NCI-H69 (cell line): ENCODE measurements around the gene COL27A1.
"Not testable (repeated sequence)": the region's sequence is repeated elsewhere in the genome, so short reads cannot be mapped to it uniquely, and the experiment has no call there.

Experiments used
- DNase-seq: peaks from one replicate; lab custom pipeline; 2025; lab: John Stamatoyannopoulos, UW

The COL27A1 gene

GRCh38 chr9:114185570-114186490 is 30.5 kb downstream of the COL27A1 start:
- DNase-seq, result peak; percentile 58

GRCh38 chr9:114186605-114187289 is 31.4 kb downstream of the COL27A1 start:
- DNase-seq, result peak; percentile 7

DNA sequence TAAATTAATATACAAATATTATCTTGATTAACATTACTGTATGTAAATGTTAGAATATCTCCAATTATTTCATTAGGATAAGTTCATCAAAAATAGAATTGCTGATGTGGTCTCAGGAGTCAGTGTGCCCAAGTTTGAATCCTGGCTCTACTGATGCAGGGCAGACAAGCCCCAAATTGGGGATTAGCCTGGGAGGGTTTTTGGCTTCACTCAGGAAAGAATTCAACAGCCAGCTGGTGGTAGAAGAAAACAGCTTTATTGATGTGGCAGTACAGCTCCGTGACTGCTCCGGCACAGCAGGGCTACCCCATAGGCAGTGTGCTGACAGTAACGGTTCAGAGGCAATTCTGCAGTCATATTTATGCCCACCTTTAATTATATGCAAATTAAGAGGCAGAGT is 32.5 kb downstream of the COL27A1 start:
- DNase-seq, result no peak

GRCh38 chr9:114189823-114190562 is 34.7 kb downstream of the COL27A1 start:
- DNase-seq, result no peak

DNA sequence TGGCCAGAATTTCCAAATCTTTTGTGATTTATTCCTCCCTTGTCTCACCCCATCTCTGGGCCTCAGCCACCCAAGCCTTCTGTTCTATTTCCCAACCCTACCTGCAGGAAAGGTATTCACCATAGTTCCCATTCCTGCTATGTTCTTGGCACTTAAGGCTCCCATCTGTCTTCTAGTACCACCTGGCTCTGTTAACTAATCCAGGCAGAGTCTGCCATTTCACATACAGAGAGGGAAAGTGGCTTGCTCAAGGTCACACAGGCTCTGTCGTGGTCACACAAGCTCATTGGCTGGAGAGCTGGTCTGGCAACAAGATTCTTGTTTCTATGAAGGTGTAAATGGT is 35.2 kb downstream of the COL27A1 start:
- no peak for DNase-seq

DNA sequence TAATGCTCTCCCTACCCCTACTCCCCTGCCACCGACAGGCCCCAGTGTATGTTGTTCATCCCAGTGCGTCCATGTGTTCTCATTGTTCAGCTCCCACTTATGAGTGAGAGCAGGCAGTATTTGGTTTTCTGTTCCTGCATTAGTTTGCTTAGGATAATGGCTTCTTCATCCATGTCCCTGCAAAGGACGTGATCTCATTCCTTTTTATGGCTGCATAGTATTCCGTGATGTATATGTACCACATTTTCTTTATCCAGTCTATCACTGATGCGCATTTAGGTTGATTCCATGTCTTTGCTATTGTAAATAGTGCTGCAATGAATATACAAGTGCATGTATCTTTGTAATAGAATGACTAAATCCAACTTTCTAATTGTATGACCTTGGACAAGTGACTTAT is 36.1 kb downstream of the COL27A1 start:
- not testable (repeated sequence) for DNase-seq

GRCh38 chr9:114192539-114192938 is 37.2 kb downstream of the COL27A1 start:
- no peak for DNase-seq

DNA sequence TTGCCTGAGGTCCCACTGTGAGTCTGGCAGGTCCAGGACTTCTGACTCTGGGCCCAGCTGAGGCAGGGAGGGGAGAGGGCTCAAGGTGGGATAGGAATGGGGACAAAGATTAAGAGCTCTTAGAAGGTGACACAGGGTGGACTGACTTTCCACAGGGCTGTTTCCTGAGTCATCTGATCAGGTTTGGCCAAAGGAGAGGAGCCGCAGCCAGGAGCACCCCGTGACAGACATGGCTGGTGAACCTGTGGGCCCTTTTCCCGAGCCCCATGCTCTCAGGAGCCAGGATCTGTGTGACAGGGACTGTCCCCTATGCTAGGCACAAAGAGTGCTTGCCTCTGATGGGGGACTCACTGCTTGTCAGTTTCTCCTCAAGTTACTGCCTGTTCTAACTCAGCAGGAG is 37.8 kb downstream of the COL27A1 start:
- DNase-seq, result no peak

GRCh38 chr9:114196117-114196516 is 40.8 kb downstream of the COL27A1 start:
- DNase-seq, result no peak

DNA sequence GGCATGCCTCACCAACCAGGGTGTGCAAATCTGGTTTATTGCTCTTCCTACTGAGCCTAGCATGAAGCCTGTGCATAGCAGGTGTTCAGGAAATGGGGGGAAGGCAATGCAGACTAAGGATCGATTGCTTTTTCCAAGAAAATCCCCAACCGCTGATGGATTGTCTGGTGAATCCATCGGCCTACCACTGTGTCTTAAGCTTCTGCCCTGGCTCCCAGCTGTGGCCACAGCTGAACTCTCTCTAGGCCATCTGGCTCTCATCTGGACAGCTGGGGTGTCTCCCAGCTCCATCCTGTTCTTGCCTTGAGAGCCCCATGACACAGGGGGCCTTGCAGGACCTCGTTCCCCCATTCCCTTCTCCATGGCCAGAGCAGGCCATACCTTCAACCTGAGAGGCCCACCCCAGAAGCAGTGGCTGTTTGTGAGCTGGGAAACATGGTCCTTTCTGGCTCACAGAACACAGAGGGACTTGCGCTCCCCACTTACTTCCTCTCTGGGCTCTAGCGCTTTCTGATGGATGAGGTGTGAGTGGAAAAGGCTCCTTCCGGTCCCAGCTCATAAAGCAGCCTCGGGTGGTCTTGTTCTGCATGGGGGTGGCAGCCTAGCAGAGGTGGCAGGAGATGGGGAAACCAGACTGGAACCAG is 41.8 kb downstream of the COL27A1 start:
- no peak for DNase-seq

- DNase-seq, result no peak
Observed at GRCh38 chr9:114198249-114199040, 43.1 kb downstream of the COL27A1 start.

DNA sequence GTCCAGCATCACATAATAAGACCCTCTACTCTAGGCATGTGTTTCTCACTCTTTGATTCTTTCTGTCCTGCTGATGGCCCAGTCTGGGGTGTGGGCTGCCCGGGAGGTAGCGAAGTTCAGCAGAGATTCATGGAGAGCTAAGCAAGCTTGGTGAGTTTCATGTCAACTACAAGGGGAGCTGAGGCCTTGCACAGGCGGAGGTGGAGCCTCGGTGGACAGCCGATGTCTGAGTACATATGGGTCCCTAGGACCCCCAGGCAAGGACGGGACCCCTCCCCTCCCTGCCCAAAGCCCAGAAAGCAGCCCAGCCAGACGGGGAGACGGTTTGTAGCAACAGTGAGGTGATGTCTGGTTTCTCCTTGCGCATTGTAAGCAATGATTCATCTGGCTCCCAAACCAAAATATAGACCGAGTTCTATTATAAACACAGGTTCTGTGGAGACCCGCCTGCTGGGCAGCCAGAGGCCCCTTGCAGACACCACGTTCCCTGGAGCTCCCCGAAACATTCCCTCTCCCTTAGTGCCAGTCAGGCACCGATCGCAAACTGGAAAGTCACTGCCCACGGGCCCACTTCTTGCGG is 45.5 kb downstream of the COL27A1 start:
- DNase-seq, result no peak

DNA sequence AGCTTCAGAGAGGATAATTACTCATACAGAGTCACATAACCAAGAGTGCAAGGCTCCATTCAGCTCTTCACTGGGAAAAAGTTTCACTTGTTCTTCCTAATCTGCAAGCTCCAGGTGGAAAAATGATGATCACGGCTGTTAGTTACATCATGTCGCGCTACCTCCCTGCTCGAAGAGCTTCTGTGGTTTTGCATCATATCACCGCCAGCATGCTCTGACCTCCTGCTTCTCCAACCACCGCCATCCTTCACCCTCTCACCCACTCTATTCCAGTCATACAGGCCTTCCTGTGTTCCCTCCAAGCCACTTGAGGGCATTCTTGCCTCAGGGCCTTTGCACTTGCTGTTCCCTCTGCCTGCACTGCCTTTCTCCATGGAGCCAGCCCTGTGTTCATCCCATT is 47.1 kb downstream of the COL27A1 start:
- DNase-seq, result no peak

- no peak for DNase-seq
Observed at GRCh38 chr9:114202849-114203248, 47.5 kb downstream of the COL27A1 start.

DNA sequence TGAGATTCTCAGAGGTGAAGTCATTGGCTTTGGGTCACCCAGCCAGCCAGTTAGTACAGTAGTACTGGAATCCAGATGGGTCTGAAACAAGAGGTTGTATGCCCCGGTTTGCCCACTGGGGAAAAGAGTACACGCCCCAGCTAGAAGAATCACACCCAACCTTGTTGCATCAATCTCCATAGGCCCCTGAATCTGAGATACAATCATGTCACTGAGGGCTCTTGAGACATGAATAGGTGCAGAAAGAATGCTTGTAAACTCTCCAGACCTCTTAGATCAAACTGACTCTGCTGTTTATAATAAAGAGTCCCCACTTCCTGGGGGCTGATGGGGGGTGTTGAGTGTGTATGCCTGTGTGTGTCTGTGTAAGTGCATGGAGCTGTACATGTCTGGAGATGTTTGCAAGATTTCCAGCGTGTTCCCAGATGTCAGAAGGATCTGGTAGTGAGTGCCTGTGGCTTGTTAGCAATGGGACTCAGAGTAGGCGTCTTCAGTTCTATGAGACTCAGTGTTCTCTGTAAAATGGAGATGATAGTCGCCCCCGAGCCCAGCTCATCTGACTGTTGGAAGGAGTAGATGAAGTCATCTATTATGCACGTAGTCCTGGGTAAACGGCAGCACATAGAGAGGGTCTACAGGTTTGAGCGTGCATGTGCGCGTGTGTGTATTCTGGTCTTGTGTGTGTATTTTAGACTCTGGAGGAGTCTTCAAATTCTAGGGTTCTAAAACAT is 48.2 kb downstream of the COL27A1 start:
- no peak for DNase-seq

DNA sequence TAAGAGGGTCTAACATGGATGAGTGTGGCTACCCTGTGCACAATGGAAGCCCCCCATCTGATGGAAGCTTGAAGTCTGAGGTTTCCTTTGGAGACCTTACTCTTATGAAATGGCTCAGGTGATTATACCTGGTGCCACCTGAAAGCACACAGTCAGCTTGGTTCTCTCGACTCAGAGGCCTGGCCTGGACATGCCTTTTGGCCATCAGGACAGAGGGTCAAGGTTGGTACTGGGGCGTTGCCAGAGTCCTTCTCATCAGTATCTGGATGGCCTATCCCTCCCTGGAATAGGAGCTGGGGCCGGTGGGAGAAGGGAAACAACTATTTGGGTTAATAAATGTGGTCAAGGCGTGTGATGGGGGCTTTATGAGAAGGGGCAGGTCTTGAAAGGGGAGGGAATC is 48.9 kb downstream of the COL27A1 start:
- DNase-seq, result no peak

DNA sequence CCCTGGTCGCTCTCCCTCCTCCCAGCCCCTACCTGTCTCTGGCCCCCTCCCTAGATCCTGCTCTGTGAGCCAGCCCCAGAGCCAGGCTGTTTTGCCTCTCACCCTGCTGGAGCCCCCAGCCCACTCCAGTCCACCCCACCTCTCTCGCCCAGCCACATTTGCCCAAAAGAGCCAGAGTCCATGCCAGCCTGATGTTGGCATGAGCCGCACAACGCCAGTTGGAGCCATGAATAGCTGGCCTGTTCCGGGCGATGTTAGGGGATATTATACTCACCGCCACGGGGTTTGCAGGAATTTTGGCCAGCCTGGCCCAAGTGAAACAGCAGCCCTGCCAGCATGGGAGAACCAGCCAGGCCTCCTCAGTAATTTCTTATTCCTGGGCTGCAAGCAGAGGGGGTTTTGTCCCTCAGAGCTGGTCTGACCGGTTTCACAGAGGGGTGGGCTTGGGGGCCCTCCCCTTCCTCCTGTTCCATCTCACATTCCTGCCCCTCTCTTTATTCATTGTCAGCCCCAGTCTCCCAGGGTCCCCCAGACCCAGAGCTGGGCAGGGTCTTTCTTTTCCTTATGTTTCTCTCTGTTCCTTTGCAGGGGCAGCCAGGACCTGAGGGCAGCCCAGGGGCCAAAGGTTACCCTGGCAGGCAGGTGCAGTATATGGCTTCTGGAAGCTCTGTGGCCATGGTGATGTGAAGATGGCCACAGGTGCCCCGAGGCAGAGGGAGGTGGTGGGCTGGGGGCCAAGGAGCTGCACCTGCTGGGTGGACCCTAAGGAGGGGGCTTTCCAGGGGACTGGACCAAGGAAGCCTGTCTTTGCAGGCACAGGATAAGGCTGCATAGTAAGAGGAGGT is 50.1 kb downstream of the COL27A1 start:
- no peak for DNase-seq

DNA sequence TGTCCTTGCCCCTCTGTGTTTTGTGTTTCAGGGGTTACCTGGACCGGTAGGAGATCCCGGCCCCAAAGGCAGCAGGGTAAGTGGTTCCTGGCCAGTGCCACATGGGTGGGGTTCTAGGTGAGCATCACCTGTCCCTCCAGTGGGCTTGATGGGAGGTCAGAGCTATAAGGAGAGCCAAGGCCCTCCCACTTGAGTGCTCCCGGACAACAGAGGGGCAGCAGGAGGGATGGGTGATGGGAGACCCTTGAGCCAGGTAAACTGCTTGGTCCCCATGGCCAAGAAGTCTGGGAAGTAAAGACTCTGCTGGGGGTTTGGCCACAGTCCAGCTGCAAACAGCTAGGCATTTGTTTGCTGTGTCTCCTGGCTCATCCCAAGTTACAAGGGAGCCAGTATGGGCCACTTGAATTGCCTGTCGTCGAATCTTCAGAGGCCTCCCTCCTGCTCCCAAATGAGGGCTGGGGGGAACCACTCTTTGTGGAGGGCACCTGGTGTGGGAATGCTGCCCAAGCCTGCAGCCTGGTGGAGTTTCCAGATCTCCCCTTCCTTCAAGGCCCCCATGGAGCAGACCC is 51.0 kb downstream of the COL27A1 start:
- DNase-seq, result no peak
